NCI-H2171 (cell line): Measurements from ENCODE around the gene DGKG.

Source experiments
- DNase-seq: peaks from one replicate; lab custom pipeline; 2025; lab: John Stamatoyannopoulos, UW

The DGKG gene

DNA sequence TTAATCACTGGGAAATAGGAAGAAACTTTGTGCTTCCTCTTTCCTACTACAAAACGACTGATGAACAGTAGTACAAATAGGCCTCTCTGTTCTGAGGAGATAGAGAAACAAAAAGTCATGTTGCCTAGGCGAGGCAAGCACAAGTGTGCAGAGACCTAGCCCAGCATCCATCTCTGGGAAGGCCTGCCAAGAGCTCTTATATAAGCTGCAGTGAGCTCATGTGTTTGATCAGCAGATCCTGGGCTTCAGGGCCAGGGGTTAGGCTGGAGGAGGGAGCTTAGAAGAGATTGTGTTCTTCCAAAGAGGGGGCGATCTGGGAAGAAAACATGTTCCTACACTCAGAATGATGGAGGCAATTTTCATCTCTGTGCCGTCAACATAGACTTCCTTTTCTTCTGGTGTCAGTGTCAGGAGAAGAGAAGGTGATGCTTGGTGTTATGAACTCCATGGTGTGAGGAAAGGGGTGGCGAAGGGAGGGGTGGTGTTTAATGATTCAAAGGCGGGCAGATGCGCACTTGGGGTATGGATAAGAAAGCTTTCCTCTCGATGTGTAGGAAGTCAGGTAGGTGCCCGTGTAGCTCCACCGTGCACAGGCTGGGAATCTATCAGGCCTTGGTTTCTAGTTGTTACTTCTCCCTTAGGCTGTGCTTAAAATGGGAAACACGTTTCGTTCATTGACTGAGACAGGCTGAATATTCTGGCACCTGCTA lies 223.6 kb downstream of the DGKG start:
- no peak for DNase-seq

DNA sequence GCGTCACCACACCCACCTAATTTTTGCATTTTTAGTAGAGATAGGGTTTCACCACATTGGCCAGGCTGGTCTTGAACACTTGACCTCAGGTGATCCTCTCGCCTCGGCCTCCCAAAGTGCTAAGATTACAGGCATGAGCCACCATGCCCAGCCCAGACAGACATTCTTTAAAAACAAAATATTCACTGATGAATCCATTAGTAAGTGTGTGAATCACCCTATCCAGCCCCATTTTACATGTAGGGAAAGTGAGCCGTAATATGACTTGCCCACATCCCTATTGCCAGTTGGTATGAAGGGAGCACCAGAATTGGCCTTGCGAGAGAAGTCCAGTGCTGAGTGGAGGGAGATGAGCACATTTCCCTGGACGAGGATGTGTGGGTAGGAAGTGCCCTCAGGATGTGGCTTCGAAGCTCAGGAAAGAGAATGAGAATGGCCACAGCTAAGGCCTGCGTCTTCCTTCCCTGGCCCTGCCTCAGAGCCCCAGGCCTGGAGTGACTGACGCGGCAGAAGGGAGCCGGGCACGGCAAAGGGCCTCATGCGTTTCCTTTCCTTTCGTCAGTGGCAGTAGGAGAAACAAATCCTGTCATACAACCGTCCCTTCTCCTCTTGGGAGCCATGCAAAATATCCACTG lies 224.9 kb downstream of the DGKG start:
- no peak for DNase-seq

DNA sequence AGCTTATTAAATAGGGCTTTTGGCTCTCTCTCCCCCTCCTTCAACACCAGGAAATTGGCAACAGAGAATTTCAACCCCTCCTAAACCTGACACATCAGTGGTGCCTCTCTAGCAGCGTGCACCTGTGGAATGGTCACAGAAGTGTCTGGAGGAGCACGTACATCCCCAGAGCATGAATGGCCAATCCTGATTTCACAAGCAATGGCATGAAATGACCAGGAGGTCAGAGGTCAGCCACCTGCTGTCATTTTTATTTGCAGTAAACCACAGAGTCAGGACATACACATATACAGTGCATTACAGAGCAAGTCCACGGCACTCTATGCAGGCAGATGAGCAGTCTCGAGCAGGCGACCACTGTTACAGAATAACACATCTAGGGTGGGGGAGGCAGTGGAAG lies 228.1 kb downstream of the DGKG start:
- no peak for DNase-seq

DNA sequence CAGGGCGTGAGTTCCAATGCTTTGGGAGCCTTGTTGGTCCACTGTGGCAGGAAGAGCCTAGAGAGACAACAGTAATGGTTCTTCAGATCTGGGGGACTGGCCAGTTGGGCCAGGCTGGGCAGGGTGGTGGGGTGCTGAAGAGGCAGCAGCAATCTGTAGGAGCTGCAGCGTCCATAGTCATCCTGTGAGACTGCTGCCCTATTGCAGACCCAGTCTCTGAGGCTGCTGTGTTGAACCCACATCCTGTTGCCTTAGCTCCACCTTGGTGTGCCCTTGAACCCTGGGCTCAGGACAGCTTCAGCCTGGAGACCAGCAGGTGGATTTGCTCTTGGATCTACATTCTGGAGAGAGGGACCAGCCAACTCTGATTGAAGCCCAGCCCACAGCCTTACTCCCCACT lies 229.5 kb downstream of the DGKG start:
- DNase-seq, result no peak

DNA sequence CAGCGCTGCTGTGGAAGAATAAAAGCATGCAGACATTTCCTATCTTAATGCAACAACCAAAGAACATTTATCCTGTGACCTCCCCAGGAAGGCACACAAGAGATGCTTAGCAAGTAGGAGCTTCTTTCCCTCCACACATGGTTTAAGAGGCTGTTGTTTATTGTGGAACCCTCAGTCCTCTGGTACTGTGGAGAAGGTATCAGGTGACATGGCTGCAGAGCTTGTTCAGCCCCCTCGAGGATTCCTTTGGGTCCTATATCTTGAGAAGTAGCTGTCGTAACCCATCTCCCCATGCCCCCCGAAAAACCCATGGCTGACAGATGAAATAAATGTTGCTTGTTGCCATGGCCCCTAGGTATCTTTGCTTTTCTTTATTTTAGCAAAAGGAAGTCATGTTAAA lies 232.8 kb downstream of the DGKG start:
- no peak for DNase-seq

DNA sequence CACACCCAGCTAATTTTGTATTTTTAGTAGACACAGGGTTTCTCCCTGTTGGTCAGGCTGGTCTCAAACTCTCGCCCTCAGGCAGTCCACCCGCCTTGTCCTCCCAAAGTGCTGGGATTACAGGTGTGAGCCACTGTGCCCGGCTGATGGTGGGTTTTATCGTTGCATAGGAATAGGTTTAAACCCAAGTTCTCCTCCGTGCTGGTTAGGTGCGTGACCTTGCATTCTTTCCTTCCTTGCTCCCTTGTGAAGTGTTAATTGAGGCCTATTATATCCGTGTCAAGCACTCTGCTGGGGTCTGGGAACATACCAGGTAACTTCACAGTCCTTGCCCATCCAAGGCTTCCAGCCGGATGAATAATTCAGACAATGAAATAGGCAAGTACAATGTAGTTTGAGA lies 233.9 kb downstream of the DGKG start:
- DNase-seq, result no peak

DNA sequence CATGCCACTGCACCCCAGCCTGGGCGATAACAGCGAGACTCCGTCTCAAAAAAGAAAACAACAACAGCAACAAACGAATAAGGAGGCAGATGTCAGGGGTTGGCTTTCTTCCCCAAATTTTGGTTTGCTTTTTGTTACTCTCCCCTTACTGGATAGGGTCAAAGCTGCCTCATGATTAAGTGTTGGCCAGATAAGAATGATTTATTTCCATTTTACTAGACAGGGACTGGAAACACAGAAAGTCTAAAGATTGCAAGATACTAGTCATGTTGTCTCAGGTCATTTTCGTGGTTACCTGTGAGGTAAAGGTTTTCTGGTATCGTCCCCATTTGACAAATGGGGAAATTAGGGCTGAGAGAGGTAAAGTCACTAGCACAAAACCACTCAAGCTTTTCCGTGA lies 234.6 kb downstream of the DGKG start:
- DNase-seq, result no peak

DNA sequence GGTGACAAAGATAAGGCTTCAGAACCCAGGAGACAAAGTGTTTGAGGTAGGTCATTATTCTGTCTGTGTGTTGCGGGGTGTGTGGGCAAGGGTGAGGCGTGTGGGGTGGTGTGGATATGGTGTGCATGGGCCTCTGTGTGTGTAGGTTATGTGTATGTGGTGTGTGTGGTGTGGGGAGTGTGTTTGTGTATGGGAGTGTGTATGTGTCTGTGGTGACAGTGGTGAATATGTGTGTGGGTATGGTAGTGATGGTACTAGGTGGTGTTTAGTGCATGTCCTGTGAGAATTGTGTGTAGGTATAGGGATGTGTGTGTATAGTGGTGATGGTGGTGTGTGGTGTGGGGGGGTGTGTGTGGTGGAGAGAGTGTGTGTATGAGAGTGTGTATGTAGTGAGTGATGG lies 236.9 kb downstream of the DGKG start:
- DNase-seq, result no peak

DNA sequence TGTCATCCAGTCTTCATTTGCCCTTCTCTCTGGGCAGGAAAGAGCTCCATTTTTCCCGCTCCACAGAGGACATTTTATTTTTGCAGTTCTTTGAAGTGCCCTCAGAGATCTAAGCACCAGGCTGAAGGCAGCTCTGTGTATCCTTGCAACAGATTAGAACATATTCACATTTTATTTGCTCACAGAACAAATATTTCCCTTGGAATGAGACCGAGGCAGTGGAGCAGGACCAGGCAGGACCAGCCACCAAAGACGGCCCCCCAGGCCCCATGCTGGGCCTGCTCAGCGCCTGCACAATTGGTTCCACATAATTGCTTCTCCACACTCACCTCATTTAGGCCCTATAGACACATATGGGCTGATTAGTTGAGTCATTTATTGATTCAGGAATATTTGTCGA lies 237.4 kb downstream of the DGKG start:
- no peak for DNase-seq

DNA sequence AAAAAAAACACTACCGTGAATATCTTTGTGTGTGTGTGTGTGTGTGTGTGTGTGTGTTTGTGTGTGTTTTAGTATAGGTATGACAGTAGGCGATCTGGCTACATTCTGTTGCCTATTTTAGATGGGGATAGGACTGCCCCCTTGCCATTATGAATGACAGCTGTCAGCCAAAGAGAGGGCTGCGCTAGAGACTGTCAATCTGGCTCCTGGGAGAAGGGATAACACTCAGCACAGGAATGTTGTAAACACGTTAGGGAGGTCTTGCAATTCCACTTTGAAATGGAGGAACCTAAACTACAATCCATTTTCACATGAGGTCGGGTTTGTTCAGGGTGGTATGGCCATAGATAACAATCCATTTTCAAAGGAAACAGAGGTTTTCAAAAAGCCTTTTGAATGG lies 239.0 kb downstream of the DGKG start:
- no peak for DNase-seq

DNA sequence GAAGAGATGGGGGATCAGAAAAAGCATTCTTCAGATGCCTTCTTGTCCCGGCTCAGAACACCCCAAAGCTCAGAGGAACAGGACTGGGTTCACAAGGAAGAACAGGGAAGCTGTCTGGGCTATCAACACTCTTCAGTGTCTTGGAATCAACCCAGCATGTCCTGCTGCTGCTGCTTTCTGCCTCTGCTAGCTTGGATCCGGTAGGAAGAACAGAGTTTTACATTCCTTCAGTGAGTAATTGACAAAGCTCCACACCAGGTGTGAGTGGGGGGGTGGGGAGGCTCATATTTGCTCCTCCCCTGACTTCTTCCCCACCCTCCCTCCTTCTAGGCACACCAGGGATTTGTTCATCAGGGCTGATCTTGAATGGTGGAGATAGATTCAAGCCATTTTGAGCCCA lies 240.1 kb downstream of the DGKG start:
- DNase-seq, result no peak

DNA sequence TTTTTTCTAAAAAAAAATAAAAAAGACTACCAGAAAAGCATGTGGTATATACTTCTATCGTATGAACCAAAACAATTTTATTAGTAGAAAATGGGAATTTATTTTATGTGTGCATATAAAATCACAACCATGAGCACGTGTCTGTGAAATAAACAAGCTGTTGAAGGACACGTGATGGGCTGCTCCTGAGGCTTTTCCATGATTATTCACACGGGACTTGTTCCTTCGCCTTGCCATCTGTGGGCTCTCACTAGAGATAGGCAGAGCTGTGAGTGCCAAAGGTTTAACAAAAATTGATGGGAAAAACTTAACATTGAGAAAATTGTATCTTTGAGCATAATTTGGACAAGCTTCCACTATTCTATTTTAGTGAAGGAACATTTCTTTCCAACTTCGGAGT lies 240.8 kb downstream of the DGKG start:
- DNase-seq, result no peak

DNA sequence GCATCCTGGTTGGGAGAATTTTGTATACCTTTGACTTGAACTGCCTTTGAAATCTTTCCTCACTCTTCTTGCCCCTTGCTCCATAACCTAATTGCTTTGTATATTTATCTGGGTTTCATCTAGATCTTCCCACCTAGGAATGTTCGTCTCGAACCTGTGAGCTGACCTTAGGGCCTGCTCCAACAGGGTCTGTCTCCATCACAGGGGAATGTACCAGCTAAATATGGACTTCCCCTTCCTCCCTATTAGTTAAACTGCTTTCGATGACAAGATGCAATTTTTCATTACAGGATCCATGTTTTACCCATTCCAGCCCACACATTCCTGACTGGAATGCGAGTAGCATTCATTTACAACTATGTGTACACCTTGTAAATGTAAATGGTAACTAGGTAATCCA lies 242.5 kb downstream of the DGKG start:
- DNase-seq, result no peak

DNA sequence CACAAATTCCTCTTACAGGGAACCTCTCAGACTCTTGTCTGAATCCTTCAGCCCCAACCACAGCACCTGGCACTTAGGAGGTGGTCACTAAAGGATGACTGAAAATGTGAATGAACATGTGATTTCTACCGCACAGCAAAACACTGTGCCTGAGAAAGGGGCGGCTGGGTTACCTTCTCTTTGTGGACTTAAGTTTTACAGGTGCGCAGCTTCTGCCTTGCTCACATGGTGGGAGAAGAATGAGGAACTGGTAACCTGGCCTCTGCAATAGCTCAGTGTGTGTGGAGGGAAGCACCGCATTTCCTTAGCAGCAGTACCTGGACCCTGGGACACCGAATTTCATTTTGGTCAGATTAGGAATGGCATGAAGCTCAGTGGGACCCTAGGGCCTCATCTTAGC lies 243.3 kb downstream of the DGKG start:
- no peak for DNase-seq

DNA sequence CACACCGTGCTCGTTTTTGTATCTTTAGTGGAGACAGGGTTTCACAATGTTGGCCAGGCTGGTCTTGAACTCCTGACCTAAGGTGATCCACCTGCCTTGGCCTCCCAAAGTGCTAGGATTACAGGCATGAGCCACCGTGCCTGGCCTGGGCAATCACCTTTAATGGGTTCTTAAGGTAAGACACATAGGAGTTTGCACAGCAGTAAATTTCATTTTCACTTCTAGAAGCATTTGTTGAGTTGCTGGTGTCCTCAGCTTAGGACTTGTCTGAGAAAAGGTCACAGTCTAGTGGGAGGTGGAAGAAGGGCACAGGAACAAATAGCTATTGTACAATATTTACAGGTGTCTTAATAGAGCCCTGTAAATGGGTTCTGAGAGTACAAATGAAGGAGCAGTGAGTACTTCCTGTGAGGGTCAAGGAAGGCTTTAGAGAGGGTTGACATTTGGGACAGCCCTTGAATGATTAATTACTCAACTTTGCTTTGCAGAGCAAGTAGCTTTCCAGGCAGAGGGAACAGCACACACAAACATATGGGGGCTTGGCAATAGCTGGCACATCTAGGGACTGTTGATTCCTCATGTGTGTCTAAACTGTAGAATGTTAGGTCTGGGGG lies 244.4 kb downstream of the DGKG start:
- DNase-seq, result no peak

DNA sequence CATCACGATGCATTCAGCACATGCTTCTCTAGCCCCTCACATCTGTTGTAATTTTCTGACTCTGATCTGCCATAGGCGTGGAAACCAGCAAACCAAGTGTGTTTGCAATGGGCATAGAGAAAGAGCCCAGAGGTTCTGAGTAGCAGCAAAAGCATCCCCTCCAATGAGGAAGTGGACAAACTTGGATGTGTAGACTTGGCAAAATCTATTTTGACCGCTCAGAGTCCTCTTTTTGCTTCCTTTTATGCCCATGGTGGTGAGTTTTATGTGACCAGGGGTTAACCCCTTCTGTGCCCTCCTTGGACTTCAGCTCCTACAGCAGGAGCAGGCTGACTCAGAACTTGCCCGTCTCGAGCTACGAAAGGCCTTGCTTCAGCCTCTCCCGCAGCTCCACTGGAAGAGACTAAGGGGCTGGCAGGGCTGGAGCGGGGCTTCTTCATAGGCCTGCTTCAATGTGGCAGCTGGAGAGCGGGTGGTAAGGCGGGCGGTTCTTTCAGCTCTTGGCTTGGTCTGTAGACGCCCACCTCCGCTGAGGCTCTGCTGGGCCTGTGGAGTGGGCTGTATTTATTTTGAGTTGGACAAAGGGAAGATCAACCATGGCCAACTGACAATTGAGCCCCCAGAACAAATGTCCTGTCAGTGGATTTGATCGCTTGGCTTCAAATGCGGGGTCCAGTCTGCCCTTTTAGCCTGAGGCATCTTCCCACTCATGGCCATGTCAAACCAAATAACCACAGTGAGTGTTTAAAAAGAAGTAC lies 246.6 kb downstream of the DGKG start:
- DNase-seq, result no peak

DNA sequence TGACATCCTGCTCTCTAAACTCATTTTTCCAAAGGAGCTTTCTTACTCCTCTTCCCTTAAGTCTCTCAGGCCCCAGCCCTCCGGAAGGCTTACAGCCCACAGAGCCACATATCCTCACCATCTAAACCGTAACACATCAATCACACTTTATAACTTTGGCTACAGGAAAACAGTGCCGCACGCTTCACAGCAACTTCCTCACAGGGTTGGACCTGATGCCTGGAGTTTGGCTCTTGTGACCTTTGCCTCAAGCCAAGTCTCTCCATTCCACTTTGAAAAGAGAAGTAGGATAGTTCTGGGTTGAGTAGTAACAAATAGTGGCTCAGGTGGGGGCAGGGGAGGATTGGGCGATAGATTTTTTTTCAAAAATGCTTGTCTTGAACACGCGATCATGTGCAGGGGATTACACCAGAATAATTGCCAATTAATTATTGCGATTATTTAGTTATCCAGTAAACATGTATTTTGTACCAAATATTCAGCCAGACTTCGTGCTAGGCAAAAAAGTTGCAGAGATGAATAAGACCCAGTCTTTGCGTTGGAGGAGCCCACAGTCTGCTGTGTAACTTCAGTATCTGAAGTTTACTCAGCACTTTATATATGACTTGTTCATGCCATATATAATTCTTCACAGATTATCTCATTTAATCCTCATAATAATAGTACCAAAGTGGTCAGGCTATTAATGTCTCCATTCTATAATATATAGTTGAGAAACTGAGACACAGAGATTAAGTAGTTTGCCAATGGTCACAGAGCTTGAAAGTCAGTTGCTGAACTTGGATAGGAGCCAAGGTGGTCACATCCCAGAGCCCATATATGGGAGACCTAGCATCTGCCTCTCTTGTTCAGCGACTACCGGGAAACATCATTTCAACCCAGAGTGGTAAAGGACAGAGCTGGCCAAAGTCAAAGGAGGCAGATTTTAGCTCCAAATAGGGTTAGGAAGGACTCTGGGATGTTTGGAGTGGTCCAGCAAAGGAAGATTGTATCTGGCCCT lies 250.8 kb downstream of the DGKG start:
- DNase-seq, result no peak

DNA sequence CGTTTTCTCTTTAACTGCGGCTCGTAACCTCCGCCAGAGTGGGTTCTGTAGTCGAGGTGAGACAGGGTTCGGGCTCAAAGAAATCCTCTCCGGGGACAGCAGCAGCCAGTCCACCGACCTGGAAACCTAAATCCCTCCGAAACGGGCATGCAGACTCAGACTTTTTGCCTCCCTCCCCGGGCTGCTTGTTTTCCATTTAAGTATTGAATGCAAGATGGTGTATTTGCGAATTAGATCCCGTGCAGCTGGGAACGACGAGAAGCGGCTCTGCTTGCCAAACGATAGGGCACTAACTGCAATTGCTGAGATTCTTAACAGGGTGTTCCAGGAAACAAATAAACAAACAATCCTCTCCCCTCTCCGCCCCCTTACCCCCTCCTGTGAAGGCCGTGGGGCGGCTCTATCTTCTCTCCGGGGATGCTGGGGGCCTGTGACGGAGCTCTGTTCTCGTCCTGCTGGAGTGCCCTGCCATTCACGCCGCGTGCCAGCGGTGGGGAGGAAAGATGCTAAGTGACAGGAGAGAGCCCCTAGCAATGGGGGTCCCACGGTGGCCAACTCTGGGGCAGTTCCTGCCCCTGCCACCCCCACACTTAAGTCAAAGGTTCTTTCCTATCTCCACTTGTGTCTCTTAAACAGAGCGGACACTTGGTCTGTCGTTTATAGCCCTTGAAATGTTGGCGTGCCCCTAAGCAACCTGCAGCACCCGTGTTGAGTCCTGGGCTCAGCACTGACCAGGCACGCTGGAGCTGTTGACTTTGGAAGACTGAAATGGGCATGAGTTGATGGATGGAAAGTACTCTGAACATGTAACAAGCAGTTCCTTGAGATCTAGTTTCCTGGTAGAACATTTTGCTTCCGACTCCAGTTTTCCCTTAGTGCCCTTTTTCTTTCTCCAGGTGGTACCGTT lies 251.9 kb downstream of the DGKG start:
- no peak for DNase-seq

DNA sequence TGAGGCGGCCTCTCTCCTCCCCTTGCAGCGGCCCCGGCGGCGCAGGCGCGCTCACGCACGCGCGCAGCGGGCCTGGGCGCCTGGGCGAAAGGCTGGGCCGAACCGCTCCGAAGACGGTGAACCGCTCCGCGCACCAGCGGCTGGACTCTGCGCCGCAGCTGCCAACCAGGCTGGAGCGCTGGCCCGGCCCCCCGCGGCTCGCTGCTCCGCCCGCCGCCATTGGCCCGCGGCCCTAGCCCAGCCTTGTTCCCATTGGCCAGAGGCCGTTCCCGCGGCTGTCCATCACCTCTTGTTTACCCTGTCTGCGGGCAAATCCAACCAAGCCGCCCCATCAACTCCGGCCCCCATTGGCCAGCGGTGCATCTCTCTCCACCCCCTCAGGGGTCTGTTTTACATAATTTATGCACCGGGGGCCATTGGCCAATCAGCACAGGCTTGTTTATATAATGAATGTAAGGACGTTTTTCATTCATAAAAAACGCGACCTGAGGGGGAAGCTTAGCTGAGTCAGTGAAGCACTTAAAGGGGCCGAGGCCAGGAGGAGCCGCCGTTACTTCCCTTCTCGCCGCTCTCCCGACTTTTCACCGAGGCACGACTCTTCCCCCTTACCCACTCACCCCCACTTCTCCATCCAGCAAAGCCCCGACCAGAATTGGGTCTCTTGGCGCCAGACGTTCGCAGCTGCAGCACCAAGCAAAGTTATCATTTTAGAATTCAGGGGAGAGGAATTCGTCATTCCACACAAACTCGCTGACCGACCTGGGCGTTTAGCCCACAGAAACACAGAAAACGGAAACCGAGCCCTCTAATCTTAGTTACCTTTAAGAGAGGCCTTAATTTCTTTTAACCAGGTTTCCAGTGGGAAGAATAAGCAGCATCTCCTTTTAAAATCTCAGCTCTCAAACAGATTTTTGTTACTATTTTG lies 252.8 kb downstream of the DGKG start, which contains the start of gene ETV5:
Gene ETV5, minus strand, starts transcription at position 149 of the 925 bp plus-strand sequence. CDS start 3,221 bp downstream, outside the sequence.
- peak; percentile 88 for DNase-seq
